Anterior cingulate cortex (tissue), 58 donors: Measurements from ENCODE around the gene ZMYND15.
"Not testable (repeated sequence)": the region's sequence is repeated elsewhere in the genome, so short reads cannot be mapped to it uniquely, and the experiment has no call there.

Source experiments
- DNase-seq, 58 donors: peaks; one replicate each; lab custom pipeline; 2025; lab: John Stamatoyannopoulos, UW

Gene ZMYND15

GRCh38 chr17:4739122-4740024, at the start of gene ZMYND15, which contains the start of gene CXCL16:
ZMYND15 (plus strand) TSS chr17:4739833; CDS start chr17:4740549, 716 bp downstream.
CXCL16 (minus strand) TSS chr17:4739928; CDS start chr17:4739339, 589 bp downstream.
- DNase-seq = peak in 12 of 58 donors; percentile 11 to 65 (median 24)

GRCh38 chr17:4689872-4690271, 49.8 kb upstream of the ZMYND15 start:
- DNase-seq = not testable (repeated sequence)

- no peak for DNase-seq
These were observed 48.9 kb upstream of the ZMYND15 start for GRCh38 chr17:4690745-4691144.

- no peak for DNase-seq
These were observed 47.9 kb upstream of the ZMYND15 start for GRCh38 chr17:4691686-4692085.

- DNase-seq = no peak
These were observed 46.2 kb upstream of the ZMYND15 start for GRCh38 chr17:4693416-4693815.

- no peak for DNase-seq
These were observed 43.2 kb upstream of the ZMYND15 start for GRCh38 chr17:4696437-4696805.

GRCh38 chr17:4699401-4700056, 40.1 kb upstream of the ZMYND15 start:
- DNase-seq = peak in 1 of 58 donors; percentile 9

GRCh38 chr17:4701116-4701515, 38.5 kb upstream of the ZMYND15 start:
- DNase-seq = no peak

- DNase-seq = no peak
These were observed 36.3 kb upstream of the ZMYND15 start for GRCh38 chr17:4703330-4703691.

GRCh38 chr17:4704574-4704907, 35.1 kb upstream of the ZMYND15 start:
- not testable (repeated sequence) for DNase-seq

GRCh38 chr17:4704991-4705390, 34.6 kb upstream of the ZMYND15 start:
- DNase-seq = no peak

- no peak for DNase-seq
These were observed 33.5 kb upstream of the ZMYND15 start for GRCh38 chr17:4706121-4706520.

GRCh38 chr17:4708436-4708835, 31.2 kb upstream of the ZMYND15 start:
- peak in 16 of 58 donors; percentile 2 to 49 (median 20) for DNase-seq

- DNase-seq = peak; percentile 81 to 99 (median 98)
These were observed 29.6 kb upstream of the ZMYND15 start, which contains the start of gene ARRB2 for GRCh38 chr17:4709794-4710692. ARRB2 (plus strand) TSS chr17:4710632; CDS start chr17:4710722, 90 bp downstream.

GRCh38 chr17:4710693-4711634, 28.7 kb upstream of the ZMYND15 start:
- DNase-seq = peak in 6 of 58 donors; percentile 7 to 62 (median 47)

GRCh38 chr17:4711661-4712181, 27.9 kb upstream of the ZMYND15 start:
- DNase-seq = peak in 29 of 58 donors; percentile 7 to 56 (median 30)

GRCh38 chr17:4712526-4712925, 27.1 kb upstream of the ZMYND15 start:
- no peak for DNase-seq

- not testable (repeated sequence) for DNase-seq
These were observed 25.1 kb upstream of the ZMYND15 start for GRCh38 chr17:4714340-4715062.
